GM23338 (cell line): ENCODE results near the gene SHC4. TPM values are rescaled to one million over a fixed set of nuclear protein-coding genes. Genes with fewer than 3 reads are reported as not detected.

ENCODE experiments used
- ATAC-seq: fragments of 200-7000 bp; cut with Tn5 transposase; 3 replicates; pipeline ENCODE4 v1.9.1; 2020
- DNase-seq: peaks from one replicate; pipeline ENCODE4 v3.0.0-alpha.2; 2015; ENCODE audit warnings: low spot score
- H2AFZ ChIP-seq: fragments of 200-600 bp; sonication (generic); 2 replicates; pipeline ENCODE4 v1.8.0; 2016; ENCODE audit warnings: antibody characterized with exemption, mild to moderate bottlenecking, moderate library complexity
- H3F3A ChIP-seq: fragments of 200-600 bp; sonication (generic); replicated peaks from 2 replicates; pipeline ENCODE4 v1.8.0; 2017; ENCODE audit warnings: antibody characterized with exemption, mixed run types, low read depth
- H3K27ac ChIP-seq: fragments of 200-600 bp; sonication (generic); 2 replicates; pipeline ENCODE4 v1.6.1; 2016; ENCODE audit warnings: low read depth
- H3K27me3 ChIP-seq: fragments of 200-600 bp; sonication (generic); 2 replicates; pipeline ENCODE4 v1.8.0; 2016; ENCODE audit warnings: mild to moderate bottlenecking, mixed run types, moderate library complexity; ENCODE audit not compliant: insufficient read depth
- H3K36me3 ChIP-seq: fragments of 200-600 bp; sonication (generic); 2 replicates; pipeline ENCODE4 v1.8.0; 2016; ENCODE audit warnings: mild to moderate bottlenecking; ENCODE audit not compliant: insufficient read depth
- H3K4me1 ChIP-seq: fragments of 200-600 bp; sonication (generic); 2 replicates; pipeline ENCODE4 v1.8.0; 2016; ENCODE audit warnings: mild to moderate bottlenecking, moderate library complexity; ENCODE audit not compliant: insufficient read depth
- H3K4me2 ChIP-seq: fragments of 200-600 bp; sonication (generic); 2 replicates; pipeline ENCODE4 v1.7.1; 2017; ENCODE audit warnings: mixed run types
- H3K4me3 ChIP-seq: fragments of 200-600 bp; sonication (generic); 2 replicates; pipeline ENCODE4 v1.6.1; 2016; ENCODE audit warnings: mixed run types
- H3K79me2 ChIP-seq: fragments of 200-600 bp; sonication (generic); replicated peaks from 2 replicates; pipeline ENCODE4 v1.8.0; 2017; ENCODE audit warnings: mild to moderate bottlenecking; ENCODE audit not compliant: insufficient read depth
- H3K9me2 ChIP-seq: fragments of 200-600 bp; sonication (generic); 2 replicates; pipeline ENCODE4 v1.8.0; 2017; ENCODE audit not compliant: insufficient read depth
- H4K20me1 ChIP-seq: fragments of 200-600 bp; sonication (generic); replicated peaks from 2 replicates; pipeline ENCODE4 v1.8.0; 2017; ENCODE audit warnings: mild to moderate bottlenecking; ENCODE audit not compliant: insufficient read depth
- H3K27ac Mint-ChIP-seq: 2 replicates; pipeline ENCODE4 v1.8.0; 2020; ENCODE audit warnings: inconsistent platforms, mild to moderate bottlenecking, moderate library complexity, mixed read lengths
- H3K27me3 Mint-ChIP-seq: 3 replicates; pipeline ENCODE4 v1.8.0; 2022; ENCODE audit warnings: low read depth, mild to moderate bottlenecking, moderate library complexity, mixed read lengths, inconsistent platforms; ENCODE audit not compliant: insufficient read depth, poor library complexity
- H3K36me3 Mint-ChIP-seq: 3 replicates; pipeline ENCODE4 v1.8.0; 2021; ENCODE audit warnings: low read depth, mild to moderate bottlenecking, inconsistent platforms, moderate library complexity, mixed read lengths
- H3K4me1 Mint-ChIP-seq: 3 replicates; pipeline ENCODE4 v1.8.0; 2020; ENCODE audit warnings: mild to moderate bottlenecking, inconsistent platforms, mixed read lengths
- H3K4me3 Mint-ChIP-seq: 3 replicates; pipeline ENCODE4 v1.8.0; 2021; ENCODE audit warnings: moderate library complexity, mild to moderate bottlenecking, inconsistent platforms, mixed read lengths
- H3K9me3 Mint-ChIP-seq: 3 replicates; pipeline ENCODE4 v1.8.0; 2020; ENCODE audit warnings: moderate library complexity, mild to moderate bottlenecking, inconsistent platforms, mixed read lengths
- CREB1 ChIP-seq: fragments of 250-450 bp; sonication (Bioruptor Pico); IDR thresholded peaks from 2 replicates; pipeline ENCODE4 v1.5.0; 2020; ENCODE audit warnings: low read depth, mild to moderate bottlenecking, moderate library complexity
- CTCF ChIP-seq, 2 experiments: fragments of 200-600 bp in 1 of 2; sonication (generic) in 1 of 2; conservative IDR thresholded peaks; 2 replicates each; pipeline versions ENCODE4 v1.5.1 to v1.6.1; 2016 to 2017; ENCODE audit warnings: antibody characterized with exemption in 2 of 2, low read depth in 2 of 2, mild to moderate bottlenecking in 2 of 2, moderate library complexity in 1 of 2
- ETS1 ChIP-seq: IDR thresholded peaks from 2 replicates; pipeline ENCODE4 v1.6.1; 2016; ENCODE audit warnings: antibody characterized with exemption
- EZH2 ChIP-seq: fragments of 200-600 bp; sonication (generic); IDR thresholded peaks from one replicate; pipeline ENCODE4 v1.8.0; 2017; ENCODE audit warnings: antibody characterized with exemption, mild to moderate bottlenecking, low read depth; ENCODE audit not compliant: unreplicated experiment
- EZH2phosphoT487 ChIP-seq: fragments of 200-600 bp; sonication (generic); IDR thresholded peaks from one replicate; pipeline ENCODE4 v1.8.1; 2018; ENCODE audit warnings: antibody characterized with exemption; ENCODE audit not compliant: unreplicated experiment
- JUNB ChIP-seq: IDR thresholded peaks from one replicate; pipeline ENCODE4 v1.6.1; 2016; ENCODE audit warnings: antibody characterized with exemption; ENCODE audit not compliant: unreplicated experiment
- NANOG ChIP-seq: IDR thresholded peaks from 2 replicates; pipeline ENCODE4 v1.6.1; 2016; ENCODE audit warnings: antibody characterized with exemption, borderline replicate concordance
- POLR2AphosphoS5 ChIP-seq: IDR thresholded peaks from 2 replicates; pipeline ENCODE4 v1.6.1; 2016; ENCODE audit warnings: antibody characterized with exemption, low read depth
- REST ChIP-seq: IDR thresholded peaks from one replicate; pipeline ENCODE4 v1.6.1; 2018; ENCODE audit warnings: antibody characterized with exemption; ENCODE audit not compliant: unreplicated experiment
- STAT1 ChIP-seq: IDR thresholded peaks from one replicate; pipeline ENCODE4 v1.6.1; 2016; ENCODE audit warnings: antibody characterized with exemption; ENCODE audit not compliant: unreplicated experiment
- ZNF114 ChIP-seq: fragments of 250-450 bp; sonication (Bioruptor Pico); IDR thresholded peaks from 2 replicates; pipeline ENCODE4 v1.5.0; 2020; ENCODE audit warnings: mild to moderate bottlenecking, moderate library complexity
- ZNF331 ChIP-seq: fragments of 250-450 bp; sonication (Bioruptor Pico); IDR thresholded peaks from 2 replicates; pipeline ENCODE4 v1.5.0; 2020; ENCODE audit warnings: low read depth, mild to moderate bottlenecking, moderate library complexity
- ZNF462 ChIP-seq: fragments of 250-450 bp; sonication (Bioruptor Pico); IDR thresholded peaks from 2 replicates; pipeline ENCODE4 v1.5.0; 2020; ENCODE audit warnings: mild to moderate bottlenecking, moderate library complexity
- polyA plus RNA-seq: library from polyadenylated mRNA; unstranded; fragments of >200 nt; fragmentation: Nextera tagmentation; extraction: Ambion mirVana; gene quantifications from 2 replicates; pipeline ENCODE4 v1.2.1, GENCODE V29; 2016
- total RNA-seq: library from RNA; depleted of rRNA; stranded (reverse); fragments of >200 nt; shearing (Covaris generic); gene quantifications from 2 replicates; pipeline ENCODE4 v1.2.3, GENCODE V29; 2014

Gene SHC4
- total and polyA plus RNA-seq, 2 experiments from 2014 or later = 0.21 to 0.32 TPM

GRCh38 chr15:48888191-48888590 is 75.5 kb downstream of the SHC4 start:
- Histone ChIP-seq H3K4me3 (no peak overlapping the region), H3K79me2 (no peaks in the 10 kb centered on the region), H3F3A (no peaks in the 10 kb centered on the region), H4K20me1 (no peaks in the 10 kb centered on the region), H3K9me2 (no peaks in the 10 kb centered on the region), H3K36me3 (no peaks in the 10 kb centered on the region), H3K4me1 (no peaks in the 10 kb centered on the region), H3K27me3 (no peaks in the 10 kb centered on the region), H3K27ac (no peak overlapping the region), H2AFZ (no peak overlapping the region), H3K4me2 (no peak overlapping the region)
- Mint-ChIP-seq H3K9me3 (no peaks in the 10 kb centered on the region), H3K4me3 (no peak overlapping the region), H3K27ac (no peak overlapping the region), H3K36me3 (no peaks in the 10 kb centered on the region), H3K4me1 (peaks cover 4% of the 10 kb centered on the region; the same call in 2 of the 3 replicates), H3K27me3 (peaks cover 3% of the 10 kb centered on the region)
- DNase-seq = no peak
- no peak for TF ChIP-seq EZH2phosphoT487
- TF ChIP-seq EZH2 = no peak
- TF ChIP-seq NANOG = no peak
- TF ChIP-seq CREB1 (CRISPR knock-in tag) = no peak
- no peak for TF ChIP-seq STAT1
- TF ChIP-seq ZNF114 = no peak
- TF ChIP-seq JUNB = no peak
- TF ChIP-seq POLR2AphosphoS5 = no peak
- TF ChIP-seq CTCF (conservative IDR thresholded peaks at IDR 0.05; ENCODE audit: low read depth in 2 of 2) = no peak
- TF ChIP-seq ZNF462 (CRISPR knock-in tag) = no peak
- TF ChIP-seq ETS1 = no peak
- no peak for TF ChIP-seq ZNF331
- TF ChIP-seq REST = no peak
- no peak for ATAC-seq
